Bronchial epithelial cell (primary cell): Measurements from ENCODE around the gene UBR1. TPM values are rescaled to one million over a fixed set of nuclear protein-coding genes. Genes with fewer than 3 reads are reported as not detected.

ENCODE experiments used
- DNase-seq: peaks from one replicate; pipeline ENCODE4 v3.0.0-alpha.2; 2010; ENCODE audit warnings: low read depth
- FAIRE-seq: peaks from 2 replicates; lab custom pipeline; 2011; peaks lifted over from hg19 to GRCh38; lab: Jason Lieb, UNC
- H3K27me3 ChIP-seq: 2 replicates; pipeline ENCODE4 v1.5.1; 2011; ENCODE audit warnings: low read length; ENCODE audit not compliant: control insufficient read depth, insufficient read depth
- H3K36me3 ChIP-seq: 2 replicates; pipeline ENCODE4 v1.5.1; 2011; ENCODE audit warnings: low read length; ENCODE audit not compliant: control insufficient read depth, insufficient read depth
- H3K4me3 ChIP-seq: 2 replicates; pipeline ENCODE4 v1.5.1; 2011; ENCODE audit warnings: mild to moderate bottlenecking, low read depth, low read length, control low read depth
- total RNA-seq: library from RNA; depleted of rRNA; stranded (reverse); fragments of >200 nt; gene quantifications from 2 replicates; pipeline ENCODE4 v1.2.1, GENCODE V29; 2014
- TF ChIP-seq, protein P1 (sequence below): IDR thresholded peaks from 2 replicates; pipeline ENCODE4 v1.5.1; 2011; ENCODE audit warnings: mild to moderate bottlenecking, moderate library complexity, low read length, control low read depth, inconsistent platforms; ENCODE audit not compliant: insufficient read depth, severe bottlenecking

UBR1 gene
- total RNA-seq, 1 donor from 2014 or later = 18.4 TPM

DNA sequence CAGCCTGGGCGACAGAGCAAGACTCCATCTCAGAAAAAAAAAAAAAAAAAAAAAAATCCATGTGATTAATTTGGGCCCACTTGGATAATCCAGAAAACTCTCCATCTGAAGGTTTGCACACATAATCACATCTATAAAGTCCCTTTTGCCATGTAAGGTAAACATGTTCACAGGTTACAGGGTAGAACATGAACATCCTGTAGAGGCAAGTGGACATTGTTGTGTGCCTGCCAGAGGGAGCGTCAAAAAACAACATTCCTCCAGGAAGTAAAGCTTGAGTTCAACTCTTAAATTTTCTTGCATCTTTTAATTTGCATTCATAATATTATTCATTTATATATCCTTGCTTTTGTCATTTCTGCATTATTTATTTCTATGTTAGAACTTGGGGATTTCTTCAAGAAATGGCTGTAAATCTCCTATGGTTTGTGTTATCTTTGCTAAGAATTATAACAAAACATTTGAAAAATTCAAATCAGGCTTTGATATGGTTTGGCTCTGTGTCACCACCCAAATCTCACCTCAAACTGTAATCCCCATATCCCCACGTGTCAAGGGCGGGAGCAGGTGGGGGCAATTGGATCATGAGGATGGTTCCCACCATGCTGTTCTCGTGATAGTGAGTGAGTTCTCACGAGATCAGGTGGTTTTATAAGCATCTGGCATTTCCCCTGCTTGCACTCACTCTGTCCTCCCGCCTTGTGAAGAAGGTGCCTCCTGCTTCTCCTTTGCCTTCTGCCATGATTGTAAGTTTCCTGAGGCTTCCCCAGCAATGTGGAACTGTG lies 173.9 kb downstream of the UBR1 start:
- DNase-seq = no peak
- Histone ChIP-seq H3K4me3 (no peak overlapping the region), H3K27me3 (no peaks in the 10 kb centered on the region), H3K36me3 (no peaks in the 10 kb centered on the region)
- FAIRE-seq = no peak
- TF ChIP-seq, protein P1, sequence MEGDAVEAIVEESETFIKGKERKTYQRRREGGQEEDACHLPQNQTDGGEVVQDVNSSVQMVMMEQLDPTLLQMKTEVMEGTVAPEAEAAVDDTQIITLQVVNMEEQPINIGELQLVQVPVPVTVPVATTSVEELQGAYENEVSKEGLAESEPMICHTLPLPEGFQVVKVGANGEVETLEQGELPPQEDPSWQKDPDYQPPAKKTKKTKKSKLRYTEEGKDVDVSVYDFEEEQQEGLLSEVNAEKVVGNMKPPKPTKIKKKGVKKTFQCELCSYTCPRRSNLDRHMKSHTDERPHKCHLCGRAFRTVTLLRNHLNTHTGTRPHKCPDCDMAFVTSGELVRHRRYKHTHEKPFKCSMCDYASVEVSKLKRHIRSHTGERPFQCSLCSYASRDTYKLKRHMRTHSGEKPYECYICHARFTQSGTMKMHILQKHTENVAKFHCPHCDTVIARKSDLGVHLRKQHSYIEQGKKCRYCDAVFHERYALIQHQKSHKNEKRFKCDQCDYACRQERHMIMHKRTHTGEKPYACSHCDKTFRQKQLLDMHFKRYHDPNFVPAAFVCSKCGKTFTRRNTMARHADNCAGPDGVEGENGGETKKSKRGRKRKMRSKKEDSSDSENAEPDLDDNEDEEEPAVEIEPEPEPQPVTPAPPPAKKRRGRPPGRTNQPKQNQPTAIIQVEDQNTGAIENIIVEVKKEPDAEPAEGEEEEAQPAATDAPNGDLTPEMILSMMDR = no peak

DNA sequence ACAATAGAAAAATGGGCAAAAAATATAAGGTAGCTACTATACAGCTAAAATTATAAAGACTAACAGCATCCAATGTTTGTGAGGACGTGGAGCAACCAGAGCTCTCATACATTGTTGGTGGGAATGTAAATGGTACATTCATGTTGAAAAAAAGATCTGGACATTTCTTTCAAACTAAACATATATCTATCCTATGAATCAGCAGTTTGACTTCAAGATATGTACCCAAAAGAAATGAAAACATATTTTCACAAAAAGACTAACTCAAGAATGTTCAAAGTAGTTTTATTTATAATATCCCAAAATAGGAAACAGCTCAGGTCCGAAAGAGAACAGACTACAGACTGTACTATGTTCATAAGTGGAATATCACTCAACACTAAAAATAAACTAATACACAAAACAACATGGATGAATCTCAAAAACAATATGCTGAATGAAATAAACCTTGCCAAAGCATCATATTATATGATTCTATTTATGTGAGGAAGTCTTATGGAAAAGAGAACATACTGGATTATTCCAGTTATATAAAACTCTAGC lies 176.5 kb downstream of the UBR1 start:
- FAIRE-seq (no peak), DNase-seq (no peak)
- Histone ChIP-seq H3K4me3 (no peak overlapping the region), H3K27me3 (no peaks in the 10 kb centered on the region), H3K36me3 (no peaks in the 10 kb centered on the region)
- TF ChIP-seq, protein P1 = no peak

DNA sequence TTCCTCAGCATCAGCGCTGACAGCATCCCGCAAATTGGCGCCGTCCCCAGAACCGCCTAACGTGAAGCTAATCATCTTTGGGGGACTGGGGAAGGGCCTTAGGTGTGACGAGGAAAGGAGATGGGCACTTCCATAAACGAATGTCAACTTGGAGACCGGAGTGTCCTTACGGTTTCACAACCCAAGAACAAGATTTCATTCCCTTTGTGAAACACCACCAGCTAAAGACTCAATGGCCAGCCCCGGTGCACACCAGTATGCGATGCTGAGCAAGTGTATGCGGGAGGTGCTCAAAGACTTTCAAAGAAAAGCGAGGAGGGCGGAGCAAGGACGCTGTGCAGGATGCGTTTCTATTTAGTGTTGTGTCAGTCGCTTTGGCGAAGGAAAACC lies 184.5 kb downstream of the UBR1 start:
- TF ChIP-seq, protein P1 = no peak
- no peaks in the 10 kb centered on the region for H3K27me3 ChIP-seq
- DNase-seq (peak; percentile 21), FAIRE-seq (no peak)
- H3K4me3 ChIP-seq = peak overlapping the region; percentile 34
- H3K36me3 ChIP-seq = no peaks in the 10 kb centered on the region

DNA sequence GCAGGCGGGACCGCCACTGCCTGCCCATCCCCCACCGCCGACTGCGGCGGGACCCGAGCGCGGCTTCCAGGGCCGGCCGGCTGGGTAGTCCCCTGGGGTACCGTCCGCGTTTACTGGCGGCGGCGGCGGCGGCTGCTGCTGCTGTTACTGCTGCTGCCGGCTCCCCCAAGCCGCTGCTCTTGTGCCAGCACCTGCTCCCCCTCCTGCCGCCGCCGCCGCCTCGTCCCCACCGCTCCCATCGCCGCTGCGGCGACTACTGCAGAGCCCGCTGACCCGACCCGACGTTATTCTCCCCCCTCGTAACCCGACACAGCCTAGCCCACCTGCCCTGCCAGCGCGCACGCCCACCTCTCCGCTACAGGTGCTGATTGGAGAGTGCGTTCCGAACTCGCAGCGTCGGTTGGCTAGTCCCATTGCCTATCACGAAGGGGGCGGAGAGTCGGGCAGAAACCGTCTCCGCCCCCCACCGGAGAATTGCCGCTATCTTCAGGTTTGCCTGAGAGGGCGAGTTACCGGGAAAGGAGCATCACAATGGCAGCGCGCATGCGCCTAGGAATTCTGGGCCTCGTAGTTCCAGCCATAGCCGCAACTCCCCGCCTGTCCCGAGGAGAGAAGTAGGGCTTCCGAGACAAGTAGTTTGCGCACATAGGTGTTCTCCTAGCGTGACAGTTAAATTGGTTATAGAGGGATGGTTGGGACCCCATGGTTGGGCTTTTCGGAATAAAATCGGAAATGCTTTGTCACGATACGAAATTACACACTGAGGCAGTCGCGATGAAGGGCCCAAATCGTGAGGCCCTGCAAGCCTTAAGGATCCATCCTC lies 185.1 kb downstream of the UBR1 start, which contains the start of gene TTBK2:
Gene TTBK2, minus strand, starts transcription at position 260 of the 823 bp plus-strand sequence. CDS start 42,161 bp downstream, outside the sequence.
- H3K4me3 ChIP-seq = peak within 1 kb of the TSS; percentile 76
- no peak for FAIRE-seq
- TF ChIP-seq, protein P1 = no peak
- no peaks in the 10 kb centered on the region for H3K27me3 ChIP-seq
- DNase-seq = peak; percentile 94
- H3K36me3 ChIP-seq = no peaks in the 10 kb centered on the region

DNA sequence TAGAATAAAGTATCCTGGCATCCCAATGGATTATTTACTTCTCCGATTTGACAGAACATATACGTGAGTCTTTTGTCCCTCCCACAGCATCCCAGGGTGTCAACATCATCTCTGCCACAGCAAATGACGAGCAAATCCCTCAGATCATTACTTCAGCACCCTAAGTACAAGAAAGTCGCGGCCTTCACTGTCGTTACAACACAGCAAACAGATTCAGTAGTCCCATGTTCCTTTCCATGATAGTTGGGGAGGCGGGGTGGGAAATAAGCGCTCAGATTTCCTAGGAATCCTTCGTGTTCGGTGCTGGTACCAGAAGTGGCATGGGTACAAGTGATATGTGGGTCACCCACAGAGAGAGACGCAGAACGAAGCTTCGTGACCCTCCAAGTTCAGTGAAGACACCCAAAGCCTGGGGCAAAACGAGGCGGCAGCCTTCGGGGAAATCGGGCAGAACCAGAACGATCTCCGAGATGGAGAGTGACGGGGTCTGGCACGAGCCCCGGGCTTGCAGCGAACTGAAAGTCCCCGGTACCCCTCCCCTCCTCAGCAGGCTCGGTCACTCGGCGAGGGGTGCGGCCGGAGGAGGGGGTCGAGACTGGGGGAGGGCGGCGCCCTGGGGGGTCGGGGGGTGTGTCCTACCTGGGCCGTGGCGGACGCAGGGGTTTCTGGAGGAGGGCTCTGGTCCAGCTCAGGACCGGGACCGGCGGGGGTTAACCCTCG lies 185.9 kb downstream of the UBR1 start:
- DNase-seq (peak; percentile 58), FAIRE-seq (no peak)
- Histone ChIP-seq H3K27me3 (no peaks in the 10 kb centered on the region), H3K4me3 (peak overlapping the region; percentile 76), H3K36me3 (no peaks in the 10 kb centered on the region)
- TF ChIP-seq, protein P1 = no peak
